Measurements from ENCODE around the gene APCDD1L.

DNA sequence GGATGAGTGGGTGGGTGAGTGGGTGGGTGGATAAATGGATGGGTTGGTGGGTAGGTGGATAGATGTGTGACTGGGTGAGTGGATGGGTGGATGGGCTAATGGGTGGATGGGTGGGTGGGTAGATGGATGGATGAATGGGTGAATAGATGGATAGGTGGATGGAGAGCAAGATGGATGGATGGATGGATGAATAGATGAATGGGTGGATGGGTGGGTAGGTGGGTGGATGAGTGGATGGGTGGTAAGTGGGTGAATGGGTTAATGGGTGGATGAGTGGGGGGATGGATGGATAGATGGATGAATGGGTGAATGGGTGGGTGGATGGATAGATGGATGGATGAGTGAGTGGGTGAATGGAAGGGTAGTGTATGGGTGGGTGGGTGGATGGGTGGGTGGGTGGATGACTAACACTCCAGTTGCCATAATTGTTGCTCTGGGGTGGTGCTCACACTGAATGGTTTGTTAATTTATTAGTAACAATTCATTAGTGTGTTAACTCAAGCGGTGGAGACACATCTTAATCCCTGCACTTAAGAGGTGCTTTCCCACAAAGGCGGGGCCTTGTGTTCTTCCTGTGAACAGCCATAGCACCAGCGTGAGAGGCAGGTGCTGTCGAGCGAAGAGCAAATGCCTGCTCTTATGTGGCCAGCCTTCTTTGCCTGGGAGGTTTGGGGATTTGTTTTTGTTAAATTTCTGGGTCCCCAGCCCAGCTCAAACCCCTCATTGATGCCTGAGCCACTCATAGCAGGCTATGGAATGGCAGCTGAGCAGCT is 4.9 kb upstream of the APCDD1L start:
- TF ChIP-seq, protein P1, sequence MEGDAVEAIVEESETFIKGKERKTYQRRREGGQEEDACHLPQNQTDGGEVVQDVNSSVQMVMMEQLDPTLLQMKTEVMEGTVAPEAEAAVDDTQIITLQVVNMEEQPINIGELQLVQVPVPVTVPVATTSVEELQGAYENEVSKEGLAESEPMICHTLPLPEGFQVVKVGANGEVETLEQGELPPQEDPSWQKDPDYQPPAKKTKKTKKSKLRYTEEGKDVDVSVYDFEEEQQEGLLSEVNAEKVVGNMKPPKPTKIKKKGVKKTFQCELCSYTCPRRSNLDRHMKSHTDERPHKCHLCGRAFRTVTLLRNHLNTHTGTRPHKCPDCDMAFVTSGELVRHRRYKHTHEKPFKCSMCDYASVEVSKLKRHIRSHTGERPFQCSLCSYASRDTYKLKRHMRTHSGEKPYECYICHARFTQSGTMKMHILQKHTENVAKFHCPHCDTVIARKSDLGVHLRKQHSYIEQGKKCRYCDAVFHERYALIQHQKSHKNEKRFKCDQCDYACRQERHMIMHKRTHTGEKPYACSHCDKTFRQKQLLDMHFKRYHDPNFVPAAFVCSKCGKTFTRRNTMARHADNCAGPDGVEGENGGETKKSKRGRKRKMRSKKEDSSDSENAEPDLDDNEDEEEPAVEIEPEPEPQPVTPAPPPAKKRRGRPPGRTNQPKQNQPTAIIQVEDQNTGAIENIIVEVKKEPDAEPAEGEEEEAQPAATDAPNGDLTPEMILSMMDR (IDR thresholded peaks at IDR 0.05), result no peak
- no peak for TF ChIP-seq ZFX (IDR thresholded peaks at IDR 0.05; ENCODE audit: borderline replicate concordance)

Data from 22Rv1 (cell line).